Activated CD8-positive, alpha-beta T cell treated with anti-CD3 and anti-CD28 coated beads for 36 hours (primary cell): Measurements from ENCODE around the gene STXBP6. TPM values are rescaled to one million over a fixed set of nuclear protein-coding genes. Genes with fewer than 3 reads are reported as not detected.

Source experiments
- ATAC-seq: fragments of 200-7000 bp; cut with Tn5 transposase; one replicate; pipeline ENCODE4 v1.10.0; 2021; ENCODE audit warnings: mild to moderate bottlenecking, moderate library complexity
- CTCF ChIA-PET: fragments of 350-600 bp; sonication (Branson Sonifier 250); formaldehyde crosslinking; loops from one replicate; lab custom pipeline; 2021; ENCODE audit warnings: antibody characterized with exemption; lab: Charles Lee
- POLR2A ChIA-PET: fragments of 350-600 bp; sonication (Branson Sonifier 250); formaldehyde crosslinking; loops from one replicate; lab custom pipeline; 2021; ENCODE audit warnings: antibody characterized with exemption; lab: Charles Lee
- DNase-seq: peaks from one replicate; pipeline ENCODE4 v3.0.0-alpha.2; 2020
- H3K27ac Mint-ChIP-seq: one replicate; pipeline ENCODE4 v1.8.0; 2021; ENCODE audit warnings: mild to moderate bottlenecking, mixed read lengths
- H3K27me3 Mint-ChIP-seq: one replicate; pipeline ENCODE4 v1.8.0; 2021; ENCODE audit warnings: mixed read lengths
- H3K36me3 Mint-ChIP-seq: one replicate; pipeline ENCODE4 v1.8.0; 2021; ENCODE audit warnings: low read depth, mixed read lengths
- H3K4me1 Mint-ChIP-seq: one replicate; pipeline ENCODE4 v1.8.0; 2021; ENCODE audit warnings: low read depth, mixed read lengths
- H3K4me3 Mint-ChIP-seq: one replicate; pipeline ENCODE4 v1.8.0; 2021; ENCODE audit warnings: mild to moderate bottlenecking, moderate library complexity, mixed read lengths
- H3K9me3 Mint-ChIP-seq: one replicate; pipeline ENCODE4 v1.8.0; 2021; ENCODE audit warnings: mixed read lengths
- intact Hi-C: fragments of 100-400 bp; cut with micrococcal nuclease; formaldehyde crosslinking; loops from one replicate; pipeline ENCODE4 v1.10.0; 2022
- total RNA-seq, 2 experiments: library from RNA; stranded (reverse); gene quantifications; one replicate each; pipeline ENCODE4 v1.2.3, GENCODE V29; 2021
- TF ChIP-seq, protein P1 (sequence below): fragments of 200-600 bp; IDR thresholded peaks from one replicate; pipeline ENCODE4 v1.8.0; 2022; ENCODE audit warnings: antibody characterized with exemption, mild to moderate bottlenecking

The STXBP6 gene
- total RNA-seq, 2 experiments from 2014 or later = not detected

DNA sequence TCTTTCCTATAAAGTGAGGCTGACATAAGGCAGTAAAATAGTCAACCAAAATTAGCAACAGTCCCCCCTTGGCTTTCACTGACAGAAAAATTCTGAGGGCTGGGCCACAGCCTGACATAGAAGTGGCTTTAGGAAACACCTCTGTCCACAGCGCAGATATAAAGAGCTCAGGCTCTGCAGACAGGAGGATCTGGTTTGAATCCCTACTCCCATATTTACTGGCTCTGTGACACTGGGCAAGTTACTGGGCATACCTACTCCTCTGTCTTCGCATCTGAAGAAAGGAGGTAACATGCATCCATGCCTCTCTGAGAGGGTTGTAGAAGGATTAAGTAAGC, 95.3 kb downstream of the STXBP6 start:
- CTCF ChIA-PET = interaction anchor here (1.8 kb wide), 1 partner anchor 11 kb away, joined by 4 read pairs; no protein-coding TSS in a partner anchor

DNA sequence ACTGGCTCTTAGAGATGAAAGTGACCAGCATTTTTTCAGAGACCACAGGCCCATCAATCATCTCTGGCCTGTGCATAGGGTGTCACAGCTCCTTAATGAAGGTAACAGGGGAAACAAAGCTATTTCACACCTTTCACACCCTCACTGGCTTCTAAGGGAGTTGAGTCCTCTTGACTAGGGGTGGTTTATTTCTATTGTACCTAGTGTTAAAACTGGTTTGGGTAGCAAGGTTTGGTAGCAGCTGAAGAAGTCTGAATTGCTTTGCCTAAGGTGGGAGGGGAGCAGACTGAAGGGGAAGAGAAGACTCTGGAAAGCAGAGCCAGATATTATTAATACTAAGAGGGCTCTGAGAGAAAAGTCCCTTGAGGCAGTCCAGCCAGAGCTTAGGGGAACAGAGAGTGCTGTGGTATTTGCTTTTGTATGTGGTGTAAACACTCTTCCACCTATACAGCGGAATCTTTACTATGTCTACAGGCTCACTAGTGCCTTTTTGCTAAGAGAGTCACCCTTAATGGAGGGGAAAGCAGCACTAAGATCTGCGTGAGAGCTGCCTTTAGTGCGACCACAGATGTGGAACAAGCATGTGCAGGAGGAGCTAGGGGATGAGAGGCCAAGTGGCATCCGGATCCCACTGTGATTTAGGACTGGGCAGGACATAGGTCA, 95.8 kb downstream of the STXBP6 start:
- CTCF ChIA-PET = interaction anchor here (1.8 kb wide), 1 partner anchor 12 kb away, joined by 4 read pairs; no protein-coding TSS in a partner anchor

More for the DNA sequence above, 95.3 kb downstream of the STXBP6 start:
- POLR2A ChIA-PET = no interaction called here
- intact Hi-C loops = no loop called here
- H3K4me1 Mint-ChIP-seq = no peaks in the 10 kb centered on the region
- no peak overlapping the region for H3K27ac Mint-ChIP-seq
- DNase-seq (no peak), ATAC-seq (no peak)
- H3K27me3 Mint-ChIP-seq = peaks cover 15% of the 10 kb centered on the region
- TF ChIP-seq, protein P1, sequence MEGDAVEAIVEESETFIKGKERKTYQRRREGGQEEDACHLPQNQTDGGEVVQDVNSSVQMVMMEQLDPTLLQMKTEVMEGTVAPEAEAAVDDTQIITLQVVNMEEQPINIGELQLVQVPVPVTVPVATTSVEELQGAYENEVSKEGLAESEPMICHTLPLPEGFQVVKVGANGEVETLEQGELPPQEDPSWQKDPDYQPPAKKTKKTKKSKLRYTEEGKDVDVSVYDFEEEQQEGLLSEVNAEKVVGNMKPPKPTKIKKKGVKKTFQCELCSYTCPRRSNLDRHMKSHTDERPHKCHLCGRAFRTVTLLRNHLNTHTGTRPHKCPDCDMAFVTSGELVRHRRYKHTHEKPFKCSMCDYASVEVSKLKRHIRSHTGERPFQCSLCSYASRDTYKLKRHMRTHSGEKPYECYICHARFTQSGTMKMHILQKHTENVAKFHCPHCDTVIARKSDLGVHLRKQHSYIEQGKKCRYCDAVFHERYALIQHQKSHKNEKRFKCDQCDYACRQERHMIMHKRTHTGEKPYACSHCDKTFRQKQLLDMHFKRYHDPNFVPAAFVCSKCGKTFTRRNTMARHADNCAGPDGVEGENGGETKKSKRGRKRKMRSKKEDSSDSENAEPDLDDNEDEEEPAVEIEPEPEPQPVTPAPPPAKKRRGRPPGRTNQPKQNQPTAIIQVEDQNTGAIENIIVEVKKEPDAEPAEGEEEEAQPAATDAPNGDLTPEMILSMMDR = no peak
- no peak overlapping the region for H3K4me3 Mint-ChIP-seq
- H3K36me3 Mint-ChIP-seq = no peaks in the 10 kb centered on the region
- no peaks in the 10 kb centered on the region for H3K9me3 Mint-ChIP-seq

DNA sequence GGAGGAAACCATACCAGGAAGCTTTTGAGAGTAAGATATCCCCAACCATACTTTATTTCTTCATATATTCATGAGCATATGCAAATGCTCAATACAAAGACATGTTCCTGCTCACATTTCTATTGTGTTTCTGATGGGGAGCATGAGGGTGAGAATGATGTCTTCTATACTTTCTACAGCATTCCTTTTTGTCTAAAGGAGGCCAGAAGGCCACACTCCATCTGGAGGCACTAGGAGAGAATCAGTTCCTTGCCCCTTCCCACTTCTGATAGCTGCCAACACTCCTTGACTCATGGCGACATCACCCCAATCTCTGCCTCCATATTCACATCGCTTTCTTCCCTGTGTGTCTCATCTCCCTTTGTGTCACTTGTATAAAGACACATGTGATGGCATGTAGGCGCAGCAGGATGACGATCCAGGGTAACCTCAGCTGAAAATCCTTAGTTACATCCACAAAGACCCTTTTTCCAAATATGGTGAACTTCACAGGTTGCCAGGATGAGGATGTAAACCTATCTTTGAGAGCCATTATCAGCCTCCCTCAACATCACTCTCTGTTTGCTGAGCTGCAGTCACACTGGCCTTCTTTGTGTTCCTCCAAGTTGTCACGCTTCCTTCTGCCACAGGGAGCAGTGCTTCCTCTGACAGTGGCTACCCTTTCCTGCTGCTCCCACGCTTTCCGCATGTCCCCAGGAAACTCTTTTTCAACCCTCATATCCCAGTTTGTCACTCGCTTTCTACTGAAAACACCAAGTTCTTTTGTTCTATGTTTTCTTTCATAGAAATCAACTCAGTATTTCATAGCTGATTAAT, 96.9 kb downstream of the STXBP6 start:
- no peak for DNase-seq
- TF ChIP-seq, protein P1 = no peak
- H3K4me3 Mint-ChIP-seq = no peak overlapping the region
- ChIA-PET POLR2A (no interaction called here), CTCF (interaction anchor here (1.8 kb wide), 1 partner anchor 13 kb away, joined by 4 read pairs; no protein-coding TSS in a partner anchor)
- no peak for ATAC-seq
- no peaks in the 10 kb centered on the region for H3K4me1 Mint-ChIP-seq
- H3K27me3 Mint-ChIP-seq = peaks cover 13% of the 10 kb centered on the region
- no peak overlapping the region for H3K27ac Mint-ChIP-seq
- H3K9me3 Mint-ChIP-seq = no peaks in the 10 kb centered on the region
- no peaks in the 10 kb centered on the region for H3K36me3 Mint-ChIP-seq
- intact Hi-C loops = no loop called here

More for the DNA sequence above, 95.8 kb downstream of the STXBP6 start:
- no peak overlapping the region for H3K27ac Mint-ChIP-seq
- intact Hi-C loops = no loop called here
- H3K4me1 Mint-ChIP-seq = no peaks in the 10 kb centered on the region
- H3K27me3 Mint-ChIP-seq = peaks cover 15% of the 10 kb centered on the region
- no peak for ATAC-seq
- TF ChIP-seq, protein P1 = no peak
- no peaks in the 10 kb centered on the region for H3K9me3 Mint-ChIP-seq
- H3K36me3 Mint-ChIP-seq = no peaks in the 10 kb centered on the region
- no peak for DNase-seq
- no peak overlapping the region for H3K4me3 Mint-ChIP-seq
- POLR2A ChIA-PET = no interaction called here

DNA sequence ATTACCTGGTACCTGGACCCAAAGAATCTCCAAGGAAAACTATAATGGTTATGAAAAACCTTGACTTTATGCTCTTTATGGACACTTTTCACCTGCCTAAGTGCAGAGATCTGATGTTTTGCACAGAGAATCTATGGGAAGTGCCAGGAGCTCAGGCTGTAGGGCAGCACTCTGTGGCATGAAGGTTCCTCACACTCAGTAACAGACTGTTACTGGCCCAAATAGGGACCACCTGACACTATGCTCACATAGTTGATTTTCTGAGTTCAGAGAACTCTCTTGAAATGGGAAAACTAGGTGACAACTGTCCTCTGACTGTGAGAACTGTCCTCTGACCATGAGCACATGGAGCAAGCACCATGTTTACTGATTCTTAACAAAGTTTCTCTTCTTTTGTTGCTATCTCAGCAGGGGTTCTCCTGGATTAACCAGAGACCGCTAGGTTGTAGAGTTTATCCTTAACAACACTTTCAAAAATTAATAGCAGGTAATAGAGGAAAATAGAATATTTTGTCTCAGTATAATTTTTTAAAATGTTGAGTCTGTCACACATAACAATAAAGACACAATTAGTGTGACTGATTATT, 101.6 kb downstream of the STXBP6 start:
- ChIA-PET CTCF (no interaction called here), POLR2A (no interaction called here)
- ATAC-seq (no peak), DNase-seq (no peak)
- Mint-ChIP-seq H3K9me3 (no peaks in the 10 kb centered on the region), H3K36me3 (no peaks in the 10 kb centered on the region), H3K27ac (no peak overlapping the region), H3K27me3 (peaks cover 6% of the 10 kb centered on the region), H3K4me1 (no peaks in the 10 kb centered on the region), H3K4me3 (no peak overlapping the region)
- TF ChIP-seq, protein P1 = no peak
- intact Hi-C loops = no loop called here
